AML-193 (cell line): ENCODE measurements around the gene RBM20.
"Not testable (repeated sequence)": the region's sequence is repeated elsewhere in the genome, so short reads cannot be mapped to it uniquely, and the experiment has no call there.

Source experiments
- DNase-seq, 2 experiments: peaks; one replicate each; lab custom pipeline; 2025; lab: John Stamatoyannopoulos, UW

Gene RBM20

DNA sequence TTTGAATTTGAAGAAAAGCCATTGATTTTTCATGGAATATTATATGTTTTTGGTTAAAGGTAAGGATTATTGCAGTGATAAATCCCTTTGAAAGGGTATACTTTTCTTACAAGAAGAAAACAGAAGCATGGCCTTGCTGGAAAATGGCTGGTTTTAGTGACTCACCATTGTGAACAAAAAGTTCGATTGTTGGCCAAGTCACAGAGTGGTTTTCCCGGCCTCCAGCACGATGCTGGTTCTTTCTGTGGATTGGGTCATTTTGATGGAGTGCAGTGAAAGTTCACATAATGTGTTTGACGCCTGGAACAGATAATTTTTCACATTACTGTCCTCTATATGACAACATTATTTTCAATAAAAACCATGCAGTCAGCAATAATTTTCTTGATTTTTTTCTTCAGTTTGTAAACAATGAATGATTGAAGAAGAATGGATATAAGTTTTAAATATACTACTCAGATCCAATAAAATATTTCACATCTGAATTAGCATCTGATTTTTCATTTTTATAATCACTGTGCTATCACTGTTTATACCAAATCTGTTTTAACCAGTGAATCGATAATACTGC is 60.9 kb downstream of the RBM20 start:
- no peak for DNase-seq

DNA sequence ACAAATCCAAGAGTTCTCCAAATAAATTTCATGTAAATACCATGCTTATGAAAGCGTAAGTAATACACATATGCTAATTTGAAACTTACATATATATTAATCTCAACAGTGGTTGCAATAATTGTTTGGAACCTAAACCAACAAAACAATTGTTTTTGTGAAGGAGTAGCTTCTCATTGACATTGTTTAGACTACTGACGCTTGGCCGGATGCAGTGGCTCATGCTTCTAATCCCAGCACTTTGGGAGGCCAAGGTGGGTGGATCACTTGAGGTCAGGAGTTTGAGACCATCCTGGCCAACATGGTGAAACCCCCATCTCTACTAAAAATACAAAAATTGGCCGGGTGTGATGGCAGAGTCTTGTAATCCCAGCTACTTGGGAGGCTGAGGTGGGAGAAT is 61.5 kb downstream of the RBM20 start:
- DNase-seq = not testable (repeated sequence)

- no peak for DNase-seq
Observed at GRCh38 chr10:110706690-110707098, 62.6 kb downstream of the RBM20 start.

DNA sequence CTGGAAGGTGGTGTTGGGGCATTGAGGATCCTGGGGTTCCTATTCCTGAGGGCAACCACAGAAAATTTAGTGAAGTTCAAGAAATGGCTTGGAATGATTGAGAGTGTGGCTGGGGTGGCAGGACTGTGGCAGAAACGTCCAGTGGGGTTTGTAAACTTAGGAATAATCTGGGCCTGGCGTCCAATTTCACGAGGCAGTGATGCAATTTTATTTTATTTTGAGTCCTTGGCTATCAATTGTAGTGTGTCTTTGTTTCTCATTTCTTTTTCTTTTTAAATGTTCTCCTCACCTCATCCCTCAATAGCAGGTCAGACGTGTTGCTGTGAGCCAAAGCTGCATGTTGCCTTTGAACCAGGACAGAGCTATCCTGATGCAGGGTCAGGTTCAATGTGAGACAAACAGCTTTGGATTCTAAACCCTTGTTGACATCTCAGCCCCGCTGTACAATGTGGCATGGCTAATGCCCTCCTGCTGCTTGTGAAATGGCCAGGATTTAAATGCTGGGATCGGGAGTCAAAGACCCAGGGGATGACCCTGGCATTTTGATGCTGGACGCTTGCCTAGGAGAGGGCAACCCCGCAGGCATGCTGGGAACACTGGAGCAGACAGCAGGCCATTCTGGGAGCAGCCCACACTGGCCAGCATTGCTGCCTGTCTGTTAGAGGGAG is 64.8 kb downstream of the RBM20 start:
- no peak for DNase-seq

GRCh38 chr10:110709444-110709828 is 65.3 kb downstream of the RBM20 start:
- DNase-seq = no peak

DNA sequence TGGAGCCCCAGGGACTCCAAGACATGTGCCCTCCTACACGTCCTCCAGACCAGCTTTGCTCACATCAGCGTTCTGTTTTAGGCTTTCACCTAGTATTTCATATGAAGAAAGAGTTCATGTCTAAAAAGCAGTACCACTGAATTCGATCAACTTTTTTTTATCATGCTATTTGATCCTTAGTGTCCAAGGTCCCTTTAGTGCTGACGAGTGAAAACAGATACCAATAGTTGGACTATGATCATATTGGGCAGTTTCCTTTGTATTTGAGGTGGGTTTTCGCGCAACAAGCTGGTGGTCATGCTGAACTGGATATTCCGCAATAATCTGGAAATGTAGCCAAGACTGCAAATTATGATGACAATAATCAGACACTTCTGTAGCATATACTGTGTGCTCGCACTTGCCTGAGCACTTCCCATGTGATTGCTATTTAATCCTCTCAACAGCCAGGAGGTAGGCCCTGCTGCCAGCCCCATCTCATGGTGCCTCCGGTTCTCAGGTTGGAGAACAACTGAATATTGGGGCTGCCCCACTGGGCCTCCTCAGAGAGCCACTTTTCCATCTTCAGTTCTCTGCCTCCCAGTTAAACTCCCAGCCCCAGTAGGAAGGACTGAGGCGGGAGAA is 65.9 kb downstream of the RBM20 start:
- no peak for DNase-seq

DNA sequence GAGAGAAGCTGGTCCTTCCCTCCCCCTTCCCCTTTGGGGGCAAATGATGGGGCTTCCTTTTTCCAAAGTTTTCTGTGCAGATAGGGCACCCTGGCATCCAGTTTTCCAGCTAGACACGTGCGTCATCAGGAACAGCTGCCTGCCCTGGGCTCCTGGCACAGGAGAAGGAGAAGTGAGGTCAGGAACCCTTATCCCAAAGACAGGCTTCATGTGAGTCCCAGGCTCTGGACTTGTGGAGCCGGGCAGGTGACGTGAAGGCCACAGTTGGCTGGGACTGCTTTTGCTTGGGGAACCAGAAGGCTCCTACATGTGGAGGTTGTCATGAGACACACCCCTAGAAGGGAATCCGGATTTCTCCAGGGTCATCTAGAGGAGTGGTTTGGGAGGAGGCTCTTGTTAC is 66.5 kb downstream of the RBM20 start:
- no peak for DNase-seq

- no peak for DNase-seq
Observed at GRCh38 chr10:110711382-110711781, 67.2 kb downstream of the RBM20 start.

DNA sequence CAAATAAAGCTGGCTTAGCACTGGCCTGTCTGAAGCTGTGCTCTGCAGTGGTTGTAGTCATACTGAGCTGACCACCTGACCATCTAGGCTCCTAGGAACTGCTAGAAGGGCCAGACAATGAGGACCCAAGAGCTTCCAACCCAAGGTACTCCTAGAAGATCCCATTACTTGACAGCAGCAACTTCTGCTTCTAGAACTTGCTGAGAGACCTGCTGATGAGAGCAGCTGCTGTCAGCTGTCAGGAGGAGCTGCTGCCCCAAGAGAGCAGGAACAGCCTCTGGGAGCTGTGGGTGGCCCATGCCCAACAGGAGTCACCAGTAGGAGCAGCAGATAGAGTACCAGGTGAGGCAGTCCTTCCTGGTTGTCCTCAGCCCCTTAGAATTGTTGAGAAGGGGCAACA is 70.2 kb downstream of the RBM20 start:
- DNase-seq = no peak

GRCh38 chr10:110717781-110718589 is 73.8 kb downstream of the RBM20 start:
- DNase-seq = peak; percentile 81 to 82

GRCh38 chr10:110721406-110722038 is 77.4 kb downstream of the RBM20 start:
- DNase-seq = no peak

DNA sequence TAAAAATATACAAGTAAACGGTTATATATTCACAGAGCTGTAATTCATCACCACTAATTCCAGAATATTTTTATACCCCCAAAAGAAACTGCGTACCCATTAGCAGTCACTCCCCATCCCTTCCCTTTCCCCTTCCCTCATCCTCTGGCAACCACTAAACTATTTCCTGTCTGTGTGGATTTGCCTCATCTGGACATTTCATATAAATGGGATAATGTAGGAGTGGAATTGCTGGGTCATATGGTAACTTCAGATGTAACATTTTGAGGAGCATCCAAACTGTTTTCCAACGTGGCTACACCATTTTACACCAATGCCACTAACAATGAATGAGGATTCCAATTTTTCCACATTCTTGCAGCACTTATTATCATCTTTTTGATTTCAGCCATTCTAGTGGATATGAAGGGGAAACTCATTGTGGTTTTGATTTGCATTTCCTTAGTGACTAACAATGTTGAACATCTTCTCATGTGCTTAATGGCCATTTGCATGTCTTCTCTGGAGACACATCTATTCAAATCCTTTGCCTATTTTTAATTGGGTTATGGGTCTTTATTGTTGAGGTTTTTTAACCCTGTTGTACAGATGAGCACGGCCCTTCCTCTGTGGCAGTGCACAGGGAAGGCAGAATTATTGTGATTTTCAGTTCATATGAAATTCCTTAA is 79.2 kb downstream of the RBM20 start:
- DNase-seq = no peak

DNA sequence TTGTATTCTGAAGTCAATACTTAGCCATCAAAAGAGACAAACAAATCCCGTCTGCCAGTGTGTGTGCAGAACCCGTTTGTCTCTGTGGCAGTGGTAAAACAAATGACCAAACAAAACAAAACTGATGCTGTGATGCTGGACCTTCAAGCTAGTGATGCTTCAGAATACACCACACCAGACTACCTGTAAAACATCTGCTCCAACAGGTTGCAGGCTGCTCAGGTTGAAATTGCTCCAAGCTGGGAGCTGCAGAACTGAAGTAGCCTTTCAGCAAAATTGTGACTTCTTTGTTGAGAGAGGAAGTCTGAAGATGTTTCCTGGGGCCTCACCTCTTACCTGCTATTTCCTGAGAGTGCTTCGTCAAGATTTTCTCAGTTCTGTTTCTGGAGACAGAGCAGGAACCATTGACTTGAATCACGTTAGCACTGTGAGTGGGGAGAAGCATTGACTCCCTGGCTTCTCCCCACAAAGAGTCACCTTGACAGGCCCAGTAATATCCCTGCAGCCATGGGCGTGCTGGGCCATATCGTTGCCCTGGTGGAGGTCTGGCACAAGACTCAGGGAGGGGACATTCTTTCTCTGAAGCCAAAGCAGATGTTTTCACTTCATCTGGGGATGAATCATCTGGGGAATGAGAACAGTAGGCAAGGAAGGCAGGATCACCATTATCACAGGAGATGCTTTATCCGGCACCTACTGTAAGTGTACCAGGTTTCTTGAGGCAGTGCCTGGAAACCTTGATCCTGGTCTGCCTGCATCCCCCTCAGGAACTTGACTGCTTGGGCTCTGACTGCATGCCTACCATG is 80.2 kb downstream of the RBM20 start:
- no peak for DNase-seq

DNA sequence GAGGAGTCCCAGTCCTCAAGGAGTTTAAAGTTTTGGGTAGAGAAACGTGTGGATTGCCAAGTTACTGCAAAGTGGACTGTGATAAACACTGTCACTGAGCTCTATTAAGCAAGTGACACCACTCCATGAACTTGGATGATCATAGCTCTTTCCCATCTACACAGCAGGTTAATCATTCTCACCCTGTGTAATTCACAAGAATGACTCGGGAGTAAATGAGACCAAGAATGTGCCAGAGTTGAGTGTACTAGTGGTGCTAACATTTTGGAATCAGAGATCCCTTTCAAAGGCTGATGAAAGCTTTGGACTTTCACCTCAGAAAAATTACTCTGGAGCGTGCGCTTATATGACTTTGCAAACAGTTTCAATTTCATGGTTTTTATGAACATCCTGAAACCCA is 80.8 kb downstream of the RBM20 start:
- DNase-seq = no peak

GRCh38 chr10:110725801-110726630 is 81.9 kb downstream of the RBM20 start:
- no peak for DNase-seq

DNA sequence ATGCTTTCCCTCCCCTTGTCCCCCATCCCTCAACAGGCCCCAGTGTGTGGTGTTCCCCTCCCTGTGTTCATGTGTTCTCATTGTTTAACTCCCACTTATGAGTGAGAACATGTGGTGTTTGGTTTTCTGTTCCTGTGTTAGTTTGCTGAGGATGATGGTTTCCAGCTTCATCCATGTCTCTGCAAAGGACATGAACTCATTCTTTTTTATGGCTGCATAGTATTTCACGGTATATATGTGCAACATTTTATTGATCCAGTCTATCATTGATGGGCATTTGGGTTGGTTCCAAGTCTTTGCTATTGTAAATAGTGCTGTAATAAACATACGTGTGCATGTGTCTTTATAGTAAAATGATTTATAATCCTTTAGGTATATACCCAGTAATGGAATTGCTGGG is 83.6 kb downstream of the RBM20 start:
- not testable (repeated sequence) for DNase-seq

- no peak for DNase-seq
Observed at GRCh38 chr10:110730345-110731050, 86.4 kb downstream of the RBM20 start.

DNA sequence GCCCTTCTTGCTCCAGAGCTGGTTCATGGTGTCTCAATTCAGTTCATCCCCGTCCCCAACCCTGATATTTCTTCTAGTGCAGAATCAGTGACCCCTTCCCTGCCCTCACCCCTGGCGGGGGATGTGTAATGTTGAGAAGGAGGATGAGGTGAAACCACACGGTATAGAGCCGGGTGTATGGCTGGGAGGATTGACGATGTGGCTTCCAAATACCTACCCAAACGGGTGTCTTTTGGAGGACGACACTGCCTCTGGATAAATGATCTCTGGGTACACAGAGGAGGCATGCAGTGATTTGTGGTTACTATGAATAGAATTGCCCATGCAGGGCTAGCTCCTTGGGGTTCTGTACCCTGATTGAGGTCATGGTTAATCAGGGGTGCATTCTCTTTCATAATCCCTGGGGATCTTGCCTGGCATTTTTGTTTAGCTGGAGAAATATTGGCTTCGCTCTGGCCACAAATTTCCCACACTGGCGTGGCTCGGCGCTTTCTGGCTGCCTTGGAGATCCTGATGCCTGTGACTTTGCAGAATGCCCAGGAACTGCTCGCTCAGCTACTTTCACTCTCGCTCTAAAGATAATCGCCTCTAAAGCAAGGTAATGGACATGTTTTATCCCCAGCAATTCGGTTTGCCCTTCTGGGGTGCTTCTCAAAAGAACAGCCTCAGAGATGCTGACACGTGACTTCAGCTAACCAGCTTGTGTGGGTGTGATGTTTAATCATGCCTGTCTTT is 89.2 kb downstream of the RBM20 start:
- no peak for DNase-seq

GRCh38 chr10:110735620-110736027 is 91.5 kb downstream of the RBM20 start:
- no peak for DNase-seq
